ENCODE results near the gene CKS2.

CKS2 gene

DNA sequence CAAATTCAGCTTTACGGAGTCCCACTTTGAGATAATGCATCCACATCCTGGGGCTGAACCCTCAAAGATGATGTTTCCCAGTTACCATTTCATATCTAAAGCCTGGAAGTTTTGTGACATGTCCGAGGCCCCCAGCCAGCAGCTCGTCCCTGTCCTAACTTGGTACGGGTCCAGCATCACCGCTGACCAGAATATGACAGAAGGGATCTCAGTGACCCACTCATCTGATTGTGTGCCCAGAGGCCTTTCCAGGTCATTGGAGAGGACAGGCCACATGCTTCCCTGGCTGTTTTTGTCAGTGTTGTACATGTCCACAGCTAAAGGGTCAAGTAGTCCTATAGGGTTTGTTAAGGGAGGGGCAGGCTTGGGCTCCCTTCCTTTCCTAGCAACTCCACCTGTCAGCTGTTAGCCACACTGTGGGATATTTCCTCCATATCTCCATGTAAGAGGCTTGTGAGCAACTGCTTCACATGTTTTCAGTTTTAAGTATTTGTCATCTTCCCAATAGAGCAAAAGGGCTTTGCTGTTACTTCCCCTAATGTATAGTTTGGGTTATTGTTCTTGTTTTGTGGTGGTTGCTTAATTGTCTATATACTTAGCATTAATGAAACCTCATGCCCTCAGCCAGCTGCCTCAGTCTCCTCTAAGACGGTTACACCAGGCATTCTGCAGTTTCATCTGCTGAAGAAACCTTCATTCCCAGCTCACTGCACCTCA lies 40.7 kb downstream of the CKS2 start:
- DNase-seq = no peak

DNA sequence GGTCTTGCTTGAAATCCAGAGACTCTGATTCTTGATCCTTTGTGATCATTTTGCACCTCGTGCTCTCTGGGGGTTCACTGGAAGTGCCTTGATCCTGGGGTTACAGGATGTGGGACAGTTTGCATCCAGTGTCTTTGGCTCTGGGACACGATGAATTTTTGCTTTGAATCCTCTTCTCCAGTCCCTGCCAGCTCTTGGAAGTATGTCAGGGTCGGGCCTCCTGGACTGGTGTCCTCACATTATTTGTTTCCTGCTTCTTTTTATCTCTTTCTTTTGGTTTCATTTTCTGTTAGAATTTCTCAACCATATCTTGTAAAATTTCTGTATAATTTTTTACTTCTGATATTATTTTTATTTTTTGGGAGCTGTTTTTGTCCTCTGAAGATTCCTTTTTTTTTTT lies 41.5 kb downstream of the CKS2 start:
- no peak for DNase-seq

DNA sequence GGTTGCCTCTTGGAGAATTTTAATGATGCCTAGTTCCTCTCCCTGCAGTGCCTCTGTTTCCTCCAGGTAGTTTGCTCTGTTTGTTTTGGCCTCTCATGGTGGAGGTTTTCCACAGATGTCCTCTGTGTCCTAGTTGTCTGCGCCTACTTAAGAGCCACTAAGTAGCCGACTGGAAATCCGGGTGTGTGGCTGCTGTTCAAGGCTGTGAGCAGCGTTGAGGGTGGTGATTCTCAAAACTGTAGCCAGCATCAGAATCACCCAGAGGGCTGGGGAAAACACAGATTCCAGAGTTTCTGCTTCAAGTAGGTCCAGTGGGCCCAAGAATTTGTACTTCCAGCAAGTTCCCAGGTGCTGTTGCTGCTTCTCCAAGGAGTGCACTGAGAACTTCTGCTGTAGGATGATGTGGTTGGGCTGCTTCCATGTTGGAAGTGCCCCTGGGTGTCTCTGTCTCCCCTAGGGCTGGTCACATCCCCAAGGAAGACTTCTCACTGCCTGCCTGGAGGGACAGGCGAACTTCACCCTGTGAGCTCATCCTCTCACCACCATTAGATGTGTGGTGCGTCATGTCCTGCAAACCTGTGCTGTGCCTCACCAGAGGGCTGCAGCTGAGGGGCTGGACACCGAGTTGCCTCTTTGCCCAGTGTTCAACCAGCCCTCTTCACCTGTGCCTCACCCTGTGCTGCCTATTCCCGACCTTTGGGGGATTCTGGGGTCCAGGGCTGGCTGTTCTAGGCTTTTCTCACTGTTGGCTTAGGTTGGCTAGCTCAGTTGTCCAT lies 42.1 kb downstream of the CKS2 start:
- no peak for DNase-seq

DNA sequence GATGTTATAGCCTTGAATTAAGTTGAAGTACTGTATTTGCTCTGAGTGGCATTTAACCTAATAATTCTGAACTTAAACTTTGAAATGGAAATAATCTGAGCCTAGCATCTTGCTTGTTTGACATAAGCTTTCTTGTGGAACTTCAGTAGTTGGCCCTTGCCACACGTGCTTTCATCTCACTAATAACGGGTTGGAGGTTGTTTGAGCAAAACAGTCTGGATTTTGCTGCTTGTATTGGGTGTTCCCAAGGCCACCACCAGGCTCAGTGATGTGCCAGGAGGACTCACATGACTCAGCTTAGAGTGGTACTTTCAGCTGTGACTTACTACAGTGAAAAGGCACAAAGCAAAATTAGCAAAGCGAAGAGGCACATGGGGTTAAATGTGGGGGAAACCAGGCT lies 43.0 kb downstream of the CKS2 start:
- no peak for DNase-seq

DNA sequence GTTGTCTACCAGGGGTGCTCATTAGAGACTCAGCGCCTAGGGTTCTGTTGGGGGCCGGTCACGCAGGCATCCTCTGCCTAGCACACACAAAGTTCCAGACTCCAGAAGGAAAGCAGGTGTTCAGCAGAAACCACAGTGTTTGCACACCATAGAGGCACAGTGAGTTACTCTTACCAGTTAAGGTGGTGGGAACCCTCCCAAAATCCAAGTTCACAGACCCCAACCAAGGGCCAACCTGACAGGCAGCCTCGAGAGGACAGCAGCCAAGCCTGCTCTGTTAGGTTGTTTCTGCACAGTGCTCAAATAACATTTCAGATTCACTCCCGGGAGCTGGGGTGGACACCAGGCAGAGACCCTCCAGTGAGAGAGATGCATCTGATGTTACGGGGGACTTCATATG lies 43.5 kb downstream of the CKS2 start:
- DNase-seq = no peak

DNA sequence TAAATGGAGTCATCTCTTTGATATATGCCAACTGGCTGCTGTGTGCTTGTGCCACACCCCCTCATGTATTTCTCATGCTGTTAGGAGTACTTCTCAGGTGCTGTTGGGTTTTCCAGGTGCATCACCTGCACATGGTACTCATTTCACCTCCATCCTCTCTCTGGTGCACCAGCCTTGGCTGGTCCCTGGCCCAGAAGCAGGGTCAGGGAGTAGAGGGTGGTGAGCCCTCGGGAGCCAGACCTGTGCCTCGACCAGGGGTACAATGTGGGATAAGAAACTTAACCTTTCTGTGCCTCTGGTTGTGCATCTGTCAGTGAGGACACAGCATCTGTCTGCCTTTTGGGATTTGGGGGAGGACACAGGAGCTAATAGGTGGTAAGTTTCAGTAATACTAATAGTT lies 45.8 kb downstream of the CKS2 start:
- no peak for DNase-seq

DNA sequence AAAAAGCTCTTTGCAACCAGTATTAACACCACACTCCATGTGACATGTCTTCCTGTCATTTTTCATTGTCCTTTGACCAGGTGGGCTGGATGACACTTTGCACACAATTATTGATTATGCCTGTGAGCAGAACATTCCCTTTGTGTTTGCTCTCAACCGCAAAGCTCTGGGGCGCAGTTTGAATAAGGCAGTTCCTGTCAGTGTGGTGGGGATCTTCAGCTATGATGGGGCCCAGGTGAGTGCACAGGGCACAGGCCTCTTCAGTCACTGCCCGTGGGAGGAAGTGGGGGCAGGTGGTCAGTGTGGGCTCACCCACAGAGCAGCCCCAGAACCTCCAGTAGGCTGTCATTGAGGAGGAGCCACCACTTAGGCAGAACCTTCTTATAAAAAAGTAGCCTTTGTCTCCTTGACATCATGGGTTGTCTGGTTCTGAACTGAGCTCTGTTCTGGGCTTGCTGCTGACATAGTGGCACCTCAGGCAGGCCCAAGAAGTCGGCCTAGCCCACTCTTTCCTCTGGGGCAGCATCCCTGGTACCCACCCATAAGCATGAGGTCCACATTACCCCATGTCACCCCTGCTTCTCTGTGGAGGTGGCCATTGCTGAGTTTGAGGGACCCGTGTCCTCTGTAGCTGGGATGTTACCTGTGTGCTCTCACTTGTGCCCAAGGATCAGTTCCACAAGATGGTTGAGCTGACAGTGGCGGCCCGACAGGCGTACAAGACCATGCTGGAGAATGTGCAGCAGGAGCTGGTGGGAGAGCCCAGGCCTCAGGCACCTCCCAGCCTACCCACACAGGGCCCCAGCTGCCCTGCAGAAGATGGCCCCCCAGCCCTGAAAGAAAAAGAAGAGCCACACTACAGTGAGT lies 46.6 kb downstream of the CKS2 start:
- no peak for DNase-seq

DNA sequence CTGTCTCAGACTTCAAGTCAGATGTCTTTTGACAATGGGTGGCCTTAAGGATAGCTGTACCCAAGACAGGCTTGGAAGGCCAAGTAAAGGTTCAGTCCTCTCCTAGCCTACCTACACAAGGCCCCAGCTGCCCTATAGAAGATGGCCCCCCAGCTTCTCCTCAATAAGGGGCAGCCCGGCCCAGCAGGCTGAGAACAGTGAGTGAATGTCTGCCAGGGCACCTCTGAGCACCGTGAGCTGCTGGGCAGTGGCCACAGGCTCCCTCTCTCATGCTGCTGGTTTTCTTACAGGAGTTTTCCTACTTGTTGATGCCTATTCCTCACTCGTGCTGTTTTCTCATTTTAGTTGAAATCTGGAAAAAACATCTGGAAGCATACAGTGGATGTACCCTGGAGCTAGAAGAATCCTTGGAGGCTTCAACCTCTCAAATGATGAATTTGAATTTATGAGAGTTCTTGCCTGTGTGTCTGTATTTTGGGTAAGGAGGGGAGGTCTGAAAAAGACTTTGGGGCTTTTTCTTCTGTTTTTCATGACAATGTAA lies 47.5 kb downstream of the CKS2 start:
- no peak for DNase-seq

DNA sequence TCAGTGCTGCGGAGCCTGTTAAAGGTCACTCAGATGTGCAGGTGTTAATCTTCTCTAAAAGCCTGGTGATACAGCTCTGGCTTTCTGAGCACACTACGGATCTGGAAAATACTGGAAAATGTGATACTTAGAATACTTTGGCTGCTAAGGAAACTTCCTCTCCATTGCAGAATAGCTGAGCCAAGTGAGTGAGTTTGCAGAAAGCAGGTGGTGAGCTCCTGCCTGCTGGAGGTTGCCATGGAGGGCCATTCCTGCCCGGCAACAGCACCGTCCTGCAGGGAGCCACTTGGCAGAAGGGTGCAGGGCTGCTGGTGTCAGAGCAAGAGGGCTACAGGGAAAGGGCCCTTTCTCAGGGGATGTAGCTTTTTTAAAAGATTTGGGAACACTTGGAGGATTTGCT lies 48.0 kb downstream of the CKS2 start:
- DNase-seq = no peak

DNA sequence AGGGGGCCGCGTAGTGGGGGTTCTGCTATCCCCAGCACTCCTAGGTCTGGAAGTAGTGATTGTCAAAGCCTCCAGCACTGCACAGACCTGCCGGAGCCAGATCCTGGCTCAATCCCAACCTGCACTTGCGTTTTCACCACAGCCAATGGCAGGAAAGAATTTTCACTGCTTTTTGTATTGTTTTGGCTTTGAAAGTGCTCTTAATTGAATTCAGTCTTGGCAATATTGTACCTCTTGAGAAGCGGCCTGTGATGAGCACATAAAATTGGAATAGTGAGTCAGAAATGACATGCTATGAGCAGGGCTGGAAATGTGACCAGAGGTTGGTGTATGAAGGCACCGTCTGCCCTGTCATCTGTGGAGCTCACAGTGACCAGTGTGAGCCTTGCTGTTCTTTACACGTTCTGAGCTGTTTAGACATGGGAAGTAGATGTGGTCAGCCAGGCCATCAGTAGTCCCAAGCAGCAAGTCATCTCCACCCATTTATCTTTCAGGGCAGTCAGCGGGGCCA lies 48.8 kb downstream of the CKS2 start:
- no peak for DNase-seq

DNA sequence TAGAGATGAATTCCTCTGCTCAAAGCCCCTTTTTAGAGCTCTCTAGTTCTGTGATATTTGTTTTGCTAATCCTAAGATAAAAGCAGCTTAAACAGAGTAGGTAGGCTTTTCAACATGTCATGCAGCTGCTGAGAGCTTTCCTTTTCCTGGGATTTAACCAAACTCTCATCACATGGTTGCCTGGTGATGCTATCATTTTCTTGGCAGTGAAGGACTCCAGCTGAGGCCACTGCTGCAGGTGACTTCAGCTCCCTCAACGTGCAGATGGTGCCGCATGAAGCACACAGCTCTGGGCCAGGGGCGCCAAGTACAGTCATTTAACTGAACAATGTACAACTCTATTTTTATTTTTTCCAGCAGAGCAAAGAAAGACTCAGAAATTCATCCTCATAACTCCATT lies 49.5 kb downstream of the CKS2 start:
- DNase-seq = no peak

DNA sequence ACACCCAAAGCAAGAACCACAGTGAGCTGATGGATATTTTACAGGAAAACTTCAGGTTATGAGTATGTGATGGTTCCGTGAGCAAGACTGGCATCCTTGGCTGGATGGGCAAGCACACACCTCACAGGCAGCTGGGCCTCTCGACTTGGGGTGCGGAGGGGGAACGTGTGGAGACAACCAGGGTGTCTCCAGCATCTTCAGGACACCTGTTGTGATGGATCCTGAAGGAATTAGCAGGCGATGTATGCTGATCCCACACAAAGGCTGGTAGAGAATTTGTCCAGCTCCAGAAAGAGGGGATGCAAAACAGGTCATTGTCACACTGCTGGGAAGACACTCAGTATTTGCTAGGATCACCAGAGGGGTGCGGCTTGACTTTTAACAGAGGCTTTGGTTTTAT lies 50.0 kb downstream of the CKS2 start:
- no peak for DNase-seq

DNA sequence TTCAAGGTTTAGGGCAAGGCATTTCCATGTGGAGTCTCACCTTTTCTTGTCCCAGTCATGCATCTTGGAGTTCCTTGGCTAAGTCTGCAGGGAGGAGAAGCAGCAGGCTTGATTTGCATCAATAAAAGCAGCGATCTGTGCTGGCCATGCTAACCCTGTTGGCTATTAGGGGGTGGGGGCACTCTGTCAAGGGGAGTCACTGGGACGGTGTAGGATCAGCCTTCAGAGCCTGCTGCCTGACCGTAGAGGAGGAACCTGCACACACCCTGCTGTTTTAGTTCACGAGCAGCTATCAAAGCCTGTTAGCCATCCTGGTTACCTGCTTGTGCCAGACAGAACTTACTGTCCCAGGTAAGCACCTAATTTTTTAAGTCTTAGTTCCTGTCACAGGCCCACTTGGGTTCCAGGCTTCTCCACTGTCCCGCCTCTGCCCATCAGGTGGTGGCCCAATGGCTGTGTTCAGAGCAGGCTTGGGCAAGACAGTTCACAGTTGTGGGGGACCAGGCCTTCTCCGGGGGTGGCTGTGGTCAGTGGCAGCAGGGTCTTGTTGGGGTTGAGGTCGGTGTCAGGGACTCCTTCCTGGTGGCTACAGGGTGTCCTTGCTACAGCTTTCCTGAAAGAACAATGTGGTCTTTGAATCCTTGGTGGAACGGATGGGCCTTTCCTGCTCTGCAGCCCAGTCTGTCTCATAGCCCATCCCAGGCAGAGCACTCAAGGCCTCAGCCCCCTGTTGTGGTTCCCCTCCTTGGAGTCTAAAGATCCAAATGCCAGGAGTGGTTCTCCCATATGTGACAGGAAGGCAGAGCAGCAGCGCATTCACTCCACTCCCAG lies 51.0 kb downstream of the CKS2 start:
- DNase-seq = no peak

DNA sequence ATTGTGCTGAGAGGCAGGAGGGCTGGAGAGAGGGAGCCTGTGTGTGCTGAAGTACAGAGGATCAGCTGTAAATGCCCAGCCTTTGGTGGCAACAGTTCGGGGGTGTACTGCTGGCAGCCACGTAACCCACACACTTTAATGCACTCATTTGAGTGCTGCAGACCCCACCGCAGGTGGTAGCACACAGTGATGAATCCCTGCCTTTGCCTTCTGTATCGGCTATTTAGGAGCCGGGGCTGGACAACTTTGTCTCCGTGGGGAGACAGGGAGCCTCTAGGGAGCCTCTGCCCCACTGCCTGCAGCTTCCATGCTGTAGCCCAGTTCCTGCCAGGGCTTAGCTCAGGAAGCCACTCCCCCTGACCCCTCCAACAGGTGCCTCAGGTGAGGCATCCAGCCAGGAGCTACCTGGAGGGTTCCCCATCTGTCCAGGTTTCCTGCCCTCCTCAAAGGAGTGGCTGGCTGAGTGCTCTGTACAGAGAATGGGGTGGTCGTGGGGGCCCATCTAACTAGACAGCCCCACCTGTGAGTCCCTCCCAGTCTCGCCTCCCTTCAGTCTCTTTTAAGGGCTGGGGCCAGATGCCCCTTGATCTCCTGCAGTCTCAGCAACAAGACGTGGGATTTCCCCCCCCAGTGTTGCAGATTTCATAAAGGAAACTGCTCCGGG lies 51.8 kb downstream of the CKS2 start:
- DNase-seq = no peak

DNA sequence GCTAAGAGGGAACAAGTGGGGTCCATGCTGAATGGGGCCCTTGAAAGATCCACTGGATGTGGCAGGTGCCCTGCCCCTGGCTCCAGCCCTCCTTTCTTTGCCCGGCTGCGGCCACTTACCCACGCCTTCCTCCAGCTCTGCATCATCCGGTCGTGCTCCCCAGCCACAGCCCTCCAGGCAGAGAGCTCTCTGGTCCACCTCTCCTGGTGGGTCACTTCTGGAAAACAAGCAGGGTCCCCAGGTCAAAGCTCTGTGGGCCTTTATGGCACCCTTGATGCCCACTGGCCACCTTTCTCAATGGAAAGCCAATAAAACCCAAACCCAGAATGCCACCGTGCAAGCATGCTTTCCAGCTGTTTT lies 52.3 kb downstream of the CKS2 start:
- DNase-seq = no peak

DNA sequence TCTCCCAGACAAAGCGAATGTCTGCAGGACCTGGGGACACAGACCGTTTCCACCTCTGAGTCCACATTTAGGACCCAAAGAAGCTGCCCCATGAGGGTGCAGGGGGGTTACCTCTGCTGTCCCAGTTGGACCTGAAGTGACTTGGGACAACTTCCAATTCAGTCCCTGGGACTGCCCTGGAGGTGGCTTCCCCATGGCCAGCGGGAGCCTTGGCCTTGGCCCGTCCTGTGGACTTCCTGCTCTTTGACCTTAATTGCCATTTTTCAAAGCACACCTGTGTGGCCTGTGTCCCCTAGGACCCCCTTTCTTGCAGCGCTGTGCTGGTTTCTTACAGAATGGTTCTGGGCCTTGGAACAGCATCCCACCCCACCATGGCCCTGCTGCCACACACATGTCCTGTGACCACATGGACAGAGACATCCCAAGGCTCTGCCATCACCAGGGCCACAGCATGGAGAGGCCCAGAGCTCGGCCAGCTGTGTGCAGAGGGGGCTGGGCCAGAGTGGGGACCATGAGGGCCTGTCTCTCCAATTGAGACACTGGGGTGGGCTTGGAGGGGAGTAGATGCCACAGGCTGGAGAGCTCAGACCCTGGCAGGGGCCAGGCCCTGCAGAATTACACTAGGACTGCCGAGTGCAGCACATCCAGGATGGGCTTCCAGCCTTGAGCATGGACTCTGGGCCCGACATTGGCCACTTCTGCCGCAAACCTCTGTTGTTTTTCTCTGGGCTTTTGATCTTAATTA lies 53.1 kb downstream of the CKS2 start:
- no peak for DNase-seq

DNA sequence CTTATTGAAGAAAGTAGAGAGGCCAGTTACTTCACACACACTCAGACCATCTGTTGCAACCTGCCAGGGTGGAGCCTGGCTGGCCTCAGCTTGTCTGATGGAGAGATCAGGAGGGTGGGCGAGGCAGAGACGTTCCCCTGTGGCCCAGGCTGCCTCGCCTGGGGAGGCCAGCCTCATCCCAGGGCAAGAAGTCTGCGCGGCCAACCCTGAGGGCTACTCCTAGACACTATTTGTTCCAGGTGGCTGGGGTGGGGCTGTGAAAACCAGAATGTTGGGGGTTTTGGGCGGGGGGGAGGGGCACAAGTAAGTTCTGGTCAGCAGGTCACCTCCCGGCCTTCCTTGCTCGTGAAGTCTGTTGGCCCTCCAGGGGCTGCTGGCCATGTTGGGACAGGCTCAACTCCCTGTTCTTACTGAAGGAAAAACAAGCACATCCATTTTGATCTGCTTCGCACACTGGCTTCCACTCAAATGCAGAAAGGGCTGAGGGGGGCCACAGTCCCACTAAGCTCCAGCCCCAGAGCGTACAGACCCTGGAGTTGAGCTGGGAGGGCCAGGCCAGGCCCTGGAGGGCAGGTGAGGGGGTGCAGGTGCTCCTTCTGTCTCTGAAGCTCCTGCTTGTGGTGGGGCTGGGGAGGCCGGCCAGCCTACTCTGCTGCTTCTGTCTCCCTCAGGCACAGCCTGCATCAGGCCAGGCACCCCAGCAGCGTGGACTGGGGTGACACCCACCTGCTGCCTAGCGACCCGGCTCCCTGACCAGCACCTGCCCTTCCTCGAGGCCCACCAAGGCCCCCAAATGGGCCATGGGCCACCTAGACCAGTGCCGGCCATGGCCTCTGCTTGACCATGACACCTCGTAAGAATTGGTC lies 53.9 kb downstream of the CKS2 start:
- DNase-seq = no peak

DNA sequence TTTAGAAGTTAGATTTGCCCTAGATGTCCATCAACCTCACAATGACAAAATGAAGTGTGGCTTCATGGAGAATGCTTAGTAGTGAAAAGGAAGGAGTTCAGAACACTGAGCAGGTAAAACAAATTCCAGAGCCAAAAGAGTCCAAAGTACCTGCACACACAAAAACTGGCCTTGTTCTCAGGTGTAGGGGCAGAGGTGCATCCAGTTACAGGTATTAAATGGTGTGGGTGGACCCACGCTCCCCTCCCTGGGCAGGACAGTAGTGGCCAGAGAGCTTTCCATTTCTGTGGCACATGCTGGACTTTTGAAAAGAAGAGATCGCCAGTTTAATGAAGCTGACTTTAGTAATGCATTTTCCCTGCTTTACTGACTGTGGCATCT lies 54.5 kb downstream of the CKS2 start:
- DNase-seq = no peak

All from 8988T (cell line).